NCI-H1105 (cell line): Measurements from ENCODE around the gene CPSF4.

Source experiments
- DNase-seq: peaks from one replicate; lab custom pipeline; 2025; lab: John Stamatoyannopoulos, UW

CPSF4 gene

GRCh38 chr7:99438573-99439480 is at the start of gene CPSF4, which contains the start of gene PTCD1:
TSS of gene CPSF4 (plus strand) at chr7:99438943. CDS start at chr7:99439083, 140 bp downstream.
TSS of gene PTCD1 (minus strand) at chr7:99438798. CDS start at chr7:99435242, 3,556 bp downstream.
- peak; percentile 89 for DNase-seq

GRCh38 chr7:99389772-99390171 is 49.0 kb upstream of the CPSF4 start:
- no peak for DNase-seq

GRCh38 chr7:99390941-99391602 is 47.7 kb upstream of the CPSF4 start:
- DNase-seq: no peak

GRCh38 chr7:99392046-99392445 is 46.7 kb upstream of the CPSF4 start:
- DNase-seq: no peak

GRCh38 chr7:99392659-99393354 is 45.9 kb upstream of the CPSF4 start:
- peak; percentile 87 for DNase-seq

- DNase-seq: peak; percentile 81
These were observed 45.2 kb upstream of the CPSF4 start for GRCh38 chr7:99393355-99394187.

GRCh38 chr7:99394188-99394502 is 44.6 kb upstream of the CPSF4 start:
- DNase-seq: no peak

- no peak for DNase-seq
These were observed 43.0 kb upstream of the CPSF4 start for GRCh38 chr7:99395616-99396327.

- DNase-seq: no peak
These were observed 42.1 kb upstream of the CPSF4 start for GRCh38 chr7:99396418-99397296.

GRCh38 chr7:99397297-99397983 is 41.3 kb upstream of the CPSF4 start:
- no peak for DNase-seq

- DNase-seq: no peak
These were observed 39.8 kb upstream of the CPSF4 start for GRCh38 chr7:99398891-99399445.

- no peak for DNase-seq
These were observed 39.1 kb upstream of the CPSF4 start for GRCh38 chr7:99399597-99399996.

- no peak for DNase-seq
These were observed 35.9 kb upstream of the CPSF4 start for GRCh38 chr7:99402854-99403253.

- no peak for DNase-seq
These were observed 35.0 kb upstream of the CPSF4 start for GRCh38 chr7:99403764-99404163.

GRCh38 chr7:99404235-99404976 is 34.3 kb upstream of the CPSF4 start:
- DNase-seq: no peak

- no peak for DNase-seq
These were observed 33.8 kb upstream of the CPSF4 start for GRCh38 chr7:99404977-99405320.

GRCh38 chr7:99406557-99406956 is 32.2 kb upstream of the CPSF4 start:
- no peak for DNase-seq

GRCh38 chr7:99407872-99408378 is 30.8 kb upstream of the CPSF4 start:
- DNase-seq: no peak
